Activated CD4-positive, alpha-beta T cell treated with anti-CD3 and anti-CD28 coated beads for 36 hours (primary cell): ENCODE measurements around the gene PID1. TPM values are rescaled to one million over a fixed set of nuclear protein-coding genes. Genes with fewer than 3 reads are reported as not detected.

Experiments used
- ATAC-seq: fragments of 200-7000 bp; cut with Tn5 transposase; one replicate; pipeline ENCODE4 v1.10.0; 2021; ENCODE audit warnings: mild to moderate bottlenecking, moderate library complexity
- CTCF ChIA-PET: fragments of 350-600 bp; sonication (Branson Sonifier 250); formaldehyde crosslinking; loops from one replicate; lab custom pipeline; 2021; ENCODE audit warnings: antibody characterized with exemption; lab: Charles Lee
- POLR2A ChIA-PET: fragments of 350-600 bp; sonication (Branson Sonifier 250); formaldehyde crosslinking; loops from one replicate; lab custom pipeline; 2021; ENCODE audit warnings: antibody characterized with exemption, inconsistent platforms; lab: Charles Lee
- DNase-seq: peaks from one replicate; pipeline ENCODE4 v3.0.0-alpha.2; 2020
- H3K27ac Mint-ChIP-seq: one replicate; pipeline ENCODE4 v1.8.0; 2021; ENCODE audit warnings: mixed read lengths
- H3K27me3 Mint-ChIP-seq: one replicate; pipeline ENCODE4 v1.8.0; 2021; ENCODE audit warnings: mixed read lengths
- H3K36me3 Mint-ChIP-seq: one replicate; pipeline ENCODE4 v1.8.0; 2021; ENCODE audit warnings: low read depth, mixed read lengths
- H3K4me1 Mint-ChIP-seq: one replicate; pipeline ENCODE4 v1.8.0; 2021; ENCODE audit warnings: mixed read lengths
- H3K4me3 Mint-ChIP-seq: one replicate; pipeline ENCODE4 v1.8.0; 2021; ENCODE audit warnings: mild to moderate bottlenecking, moderate library complexity, mixed read lengths
- H3K9me3 Mint-ChIP-seq: one replicate; pipeline ENCODE4 v1.8.0; 2021; ENCODE audit warnings: low read depth, mixed read lengths
- intact Hi-C, 2 experiments: fragments of 100-400 bp; cut with DNase I in 1 of 2; cut with micrococcal nuclease in 1 of 2; formaldehyde crosslinking; loops; one replicate each; pipeline versions ENCODE4 v1.14.2 to v1.15.1; 2022 to 2024; cut with DNase I, micrococcal nuclease
- total RNA-seq, 2 experiments: library from RNA; stranded (reverse); gene quantifications; one replicate each; pipeline ENCODE4 v1.2.3, GENCODE V29; 2021

PID1 gene
- total RNA-seq, 2 experiments from 2014 or later, result not detected

GRCh38 chr2:229178706-229179105 is 92.4 kb downstream of the PID1 start:
- Mint-ChIP-seq H3K27ac (no peak overlapping the region), H3K9me3 (peaks cover 4% of the 10 kb centered on the region), H3K36me3 (no peaks in the 10 kb centered on the region), H3K27me3 (peaks cover 2% of the 10 kb centered on the region), H3K4me1 (no peaks in the 10 kb centered on the region), H3K4me3 (no peak overlapping the region)
- intact Hi-C loops, result no loop called here
- ChIA-PET CTCF (interaction anchor here (0.6 kb wide), 1 partner anchor 278 kb away, joined by 3 read pairs; no protein-coding TSS in a partner anchor), POLR2A (no interaction called here)
- ATAC-seq, result no peak
- no peak for DNase-seq

DNA sequence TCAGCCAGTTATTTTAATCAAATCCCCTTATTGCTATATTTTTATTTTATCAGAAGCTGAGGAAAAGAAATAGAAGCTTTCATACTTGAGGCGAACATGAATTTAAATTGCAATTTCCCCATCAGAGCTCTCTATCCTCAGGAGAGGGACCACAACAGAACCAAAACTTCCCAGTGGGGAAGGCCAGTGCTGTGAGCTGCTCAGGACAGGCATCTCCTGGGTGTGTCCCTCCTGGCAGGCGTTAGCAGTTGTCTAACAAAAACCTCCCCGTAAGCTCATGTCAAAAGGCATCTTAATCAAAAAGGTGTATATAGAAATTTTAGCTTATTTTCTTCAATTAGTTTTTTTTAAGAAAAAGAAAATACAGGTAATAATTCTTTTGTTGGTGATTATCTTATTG is 93.0 kb downstream of the PID1 start:
- ATAC-seq, result no peak
- intact Hi-C loops, result no loop called here
- Mint-ChIP-seq H3K27me3 (peaks cover 2% of the 10 kb centered on the region), H3K4me1 (no peaks in the 10 kb centered on the region), H3K4me3 (no peak overlapping the region), H3K9me3 (peaks cover 4% of the 10 kb centered on the region), H3K27ac (no peak overlapping the region), H3K36me3 (no peaks in the 10 kb centered on the region)
- ChIA-PET POLR2A (no interaction called here), CTCF (interaction anchor here (0.6 kb wide), 1 partner anchor 279 kb away, joined by 3 read pairs; no protein-coding TSS in a partner anchor)
- no peak for DNase-seq

DNA sequence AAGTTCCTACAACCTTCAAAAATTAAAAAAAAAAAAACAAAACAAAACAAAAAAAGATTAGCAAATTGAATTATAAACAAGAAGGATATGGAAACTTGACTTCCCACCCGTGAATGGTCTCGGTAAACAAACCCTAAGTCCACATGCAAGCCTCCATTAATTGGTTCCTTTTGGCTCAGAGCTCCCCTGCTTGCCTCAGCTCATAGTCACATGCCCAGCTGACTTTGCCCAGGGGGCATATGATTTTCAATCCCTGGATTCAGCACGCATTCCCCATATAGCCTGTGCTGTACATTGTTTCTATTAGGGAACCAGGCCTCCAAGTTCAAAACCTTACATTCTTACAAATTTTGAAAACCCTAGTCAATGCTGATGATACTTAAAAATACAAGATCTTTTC is 95.0 kb downstream of the PID1 start:
- Mint-ChIP-seq H3K9me3 (peaks cover 4% of the 10 kb centered on the region), H3K36me3 (no peaks in the 10 kb centered on the region), H3K27me3 (peaks cover 2% of the 10 kb centered on the region), H3K27ac (no peak overlapping the region), H3K4me3 (no peak overlapping the region), H3K4me1 (no peaks in the 10 kb centered on the region)
- DNase-seq (no peak), ATAC-seq (no peak)
- intact Hi-C loops, result no loop called here
- ChIA-PET CTCF (no interaction called here), POLR2A (no interaction called here)

DNA sequence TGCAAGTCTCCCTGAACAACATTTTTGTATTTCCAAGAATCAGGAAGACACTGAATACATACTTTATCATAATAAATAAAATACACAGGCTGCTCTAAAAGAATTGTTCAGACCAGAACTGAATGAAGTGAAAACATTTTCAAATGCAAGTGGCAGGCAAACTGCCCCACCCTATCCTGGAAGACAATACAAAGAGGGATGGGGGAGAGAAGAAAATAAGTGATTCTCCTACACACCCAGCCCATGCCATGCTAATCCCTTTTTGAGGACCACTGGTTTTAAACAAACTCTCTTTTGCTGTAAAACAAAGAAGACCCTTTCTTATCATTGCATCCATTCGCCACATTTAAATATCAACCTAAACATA is 95.6 kb downstream of the PID1 start:
- CTCF ChIA-PET, result no interaction called here
- POLR2A ChIA-PET, result no interaction called here
- Mint-ChIP-seq H3K36me3 (no peaks in the 10 kb centered on the region), H3K4me1 (no peaks in the 10 kb centered on the region), H3K9me3 (peaks cover 4% of the 10 kb centered on the region), H3K27me3 (peaks cover 2% of the 10 kb centered on the region), H3K4me3 (no peak overlapping the region), H3K27ac (no peak overlapping the region)
- intact Hi-C loops, result no loop called here
- ATAC-seq, result no peak
- DNase-seq, result no peak

DNA sequence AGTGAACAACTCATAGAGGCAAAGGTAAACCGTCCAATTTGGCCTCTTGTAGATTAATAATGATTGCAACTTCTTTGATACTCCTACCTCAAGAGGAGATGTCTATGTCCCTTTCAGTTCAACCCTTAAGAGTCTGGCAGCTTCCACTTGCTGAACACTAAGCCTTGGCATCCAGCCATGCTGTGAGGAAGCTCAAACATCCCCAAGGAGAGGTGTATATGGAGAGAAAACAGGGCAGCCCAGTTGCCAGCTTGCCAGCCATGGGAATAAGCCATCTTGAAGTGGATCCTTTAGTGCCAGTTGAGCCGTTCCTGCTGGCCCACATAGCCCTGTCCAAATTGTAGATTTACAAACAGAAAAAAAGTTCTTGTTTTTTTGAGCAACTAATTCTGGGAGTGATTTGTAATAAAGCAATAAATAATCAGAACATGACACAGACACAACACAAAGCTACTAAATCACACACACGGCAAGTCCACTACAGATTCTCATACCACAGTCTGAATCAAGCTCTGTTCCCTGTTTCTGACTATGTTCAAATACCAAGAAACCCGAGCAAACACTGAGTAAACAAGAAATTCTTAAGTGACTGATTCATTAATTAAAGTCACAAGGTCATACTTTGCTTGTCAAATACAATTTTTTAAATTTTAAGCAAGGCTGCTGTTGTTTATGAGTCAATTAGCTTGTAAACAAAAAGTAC is 96.1 kb downstream of the PID1 start:
- no peak for DNase-seq
- ChIA-PET POLR2A (no interaction called here), CTCF (interaction anchor here (0.8 kb wide), 1 partner anchor 1468 kb away, joined by 3 read pairs; no protein-coding TSS in a partner anchor)
- ATAC-seq, result no peak
- peaks cover 2% of the 10 kb centered on the region for H3K27me3 Mint-ChIP-seq
- H3K4me1 Mint-ChIP-seq, result no peaks in the 10 kb centered on the region
- peaks cover 4% of the 10 kb centered on the region for H3K9me3 Mint-ChIP-seq
- no peak overlapping the region for H3K4me3 Mint-ChIP-seq
- no peaks in the 10 kb centered on the region for H3K36me3 Mint-ChIP-seq
- H3K27ac Mint-ChIP-seq, result no peak overlapping the region
- intact Hi-C loops, result no loop called here

GRCh38 chr2:229173825-229174359 is 97.2 kb downstream of the PID1 start:
- CTCF ChIA-PET, result no interaction called here
- no peaks in the 10 kb centered on the region for H3K36me3 Mint-ChIP-seq
- H3K27me3 Mint-ChIP-seq, result peaks cover 2% of the 10 kb centered on the region
- intact Hi-C loops, result no loop called here
- H3K9me3 Mint-ChIP-seq, result peaks cover 4% of the 10 kb centered on the region
- POLR2A ChIA-PET, result no interaction called here
- H3K4me3 Mint-ChIP-seq, result no peak overlapping the region
- no peak for DNase-seq
- no peak for ATAC-seq
- no peak overlapping the region for H3K27ac Mint-ChIP-seq
- no peaks in the 10 kb centered on the region for H3K4me1 Mint-ChIP-seq

- H3K27ac Mint-ChIP-seq, result no peak overlapping the region
- DNase-seq (no peak), ATAC-seq (no peak)
- no peaks in the 10 kb centered on the region for H3K27me3 Mint-ChIP-seq
- H3K9me3 Mint-ChIP-seq, result no peaks in the 10 kb centered on the region
- H3K4me1 Mint-ChIP-seq, result no peaks in the 10 kb centered on the region
- no peaks in the 10 kb centered on the region for H3K36me3 Mint-ChIP-seq
- POLR2A ChIA-PET, result no interaction called here
- H3K4me3 Mint-ChIP-seq, result no peak overlapping the region
- CTCF ChIA-PET, result no interaction called here
- intact Hi-C loops, result no loop called here
Measured at GRCh38 chr2:229170916-229171315, 100.2 kb downstream of the PID1 start.

GRCh38 chr2:229170171-229170570 is 100.9 kb downstream of the PID1 start:
- Mint-ChIP-seq H3K4me1 (no peaks in the 10 kb centered on the region), H3K9me3 (no peaks in the 10 kb centered on the region), H3K4me3 (no peak overlapping the region), H3K27ac (no peak overlapping the region), H3K36me3 (no peaks in the 10 kb centered on the region), H3K27me3 (no peaks in the 10 kb centered on the region)
- DNase-seq (no peak), ATAC-seq (no peak)
- intact Hi-C loops, result no loop called here
- ChIA-PET POLR2A (no interaction called here), CTCF (no interaction called here)

GRCh38 chr2:229169751-229170150 is 101.3 kb downstream of the PID1 start:
- POLR2A ChIA-PET, result no interaction called here
- ATAC-seq, result no peak
- intact Hi-C loops, result no loop called here
- Mint-ChIP-seq H3K4me1 (no peaks in the 10 kb centered on the region), H3K36me3 (no peaks in the 10 kb centered on the region), H3K27me3 (no peaks in the 10 kb centered on the region), H3K9me3 (no peaks in the 10 kb centered on the region), H3K4me3 (no peak overlapping the region), H3K27ac (no peak overlapping the region)
- CTCF ChIA-PET, result no interaction called here
- no peak for DNase-seq

GRCh38 chr2:229164545-229165249 is 106.4 kb downstream of the PID1 start:
- Mint-ChIP-seq H3K36me3 (no peaks in the 10 kb centered on the region), H3K27me3 (no peaks in the 10 kb centered on the region), H3K9me3 (no peaks in the 10 kb centered on the region), H3K4me1 (no peaks in the 10 kb centered on the region), H3K27ac (no peak overlapping the region), H3K4me3 (no peak overlapping the region)
- CTCF ChIA-PET, result no interaction called here
- intact Hi-C loops, result no loop called here
- POLR2A ChIA-PET, result no interaction called here
- no peak for ATAC-seq
- DNase-seq, result no peak

DNA sequence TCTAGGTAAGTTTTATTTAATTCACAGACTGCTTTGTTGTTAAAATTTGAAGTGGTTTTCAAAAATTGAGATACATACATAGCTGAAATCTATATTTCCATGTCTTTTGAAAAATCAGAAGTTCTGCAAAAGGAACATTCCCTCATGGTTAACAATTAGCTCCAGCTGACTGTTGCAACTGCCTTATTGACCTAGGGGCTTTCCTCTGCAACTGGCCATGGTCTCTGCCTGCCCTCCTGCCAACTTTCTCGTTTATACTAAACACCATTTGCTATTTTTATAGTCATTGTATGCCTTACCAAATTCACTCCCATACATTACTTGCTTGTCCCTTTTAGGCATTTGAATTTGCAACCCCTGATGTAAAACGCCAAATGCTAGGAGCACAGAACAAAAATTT is 107.2 kb downstream of the PID1 start:
- Mint-ChIP-seq H3K4me1 (no peaks in the 10 kb centered on the region), H3K4me3 (no peak overlapping the region), H3K9me3 (no peaks in the 10 kb centered on the region), H3K27ac (no peak overlapping the region), H3K36me3 (no peaks in the 10 kb centered on the region), H3K27me3 (no peaks in the 10 kb centered on the region)
- DNase-seq (no peak), ATAC-seq (no peak)
- intact Hi-C loops, result no loop called here
- ChIA-PET CTCF (no interaction called here), POLR2A (interaction anchor here (0.5 kb wide), 1 partner anchor 11 kb away, joined by 3 read pairs; no protein-coding TSS in a partner anchor)

- ChIA-PET POLR2A (no interaction called here), CTCF (no interaction called here)
- Mint-ChIP-seq H3K9me3 (peaks cover 2% of the 10 kb centered on the region), H3K36me3 (no peaks in the 10 kb centered on the region), H3K4me1 (no peaks in the 10 kb centered on the region), H3K27me3 (no peaks in the 10 kb centered on the region), H3K27ac (no peak overlapping the region), H3K4me3 (no peak overlapping the region)
- intact Hi-C loops, result no loop called here
- DNase-seq, result no peak
- ATAC-seq, result no peak
Measured at GRCh38 chr2:229162015-229162414, 109.1 kb downstream of the PID1 start.
